A549 (cell line): ENCODE measurements around the gene ERCC8. TPM values are rescaled to one million over a fixed set of nuclear protein-coding genes. Genes with fewer than 3 reads are reported as not detected.

Experiments used
- ATAC-seq, 2 experiments: fragments of 200-7000 bp in 1 of 2; fragments of >200 bp in 1 of 2; cut with Nextera tagmentation in 1 of 2; cut with Tn5 transposase in 1 of 2; 3 replicates each; pipeline versions ENCODE4 v1.8.0 to v1.9.1; 2018 to 2020; ENCODE audit warnings: mild to moderate bottlenecking in 1 of 2, moderate library complexity in 1 of 2
- CTCF ChIA-PET: fragments of 300-600 bp; sonication (Branson Sonifier 250); formaldehyde crosslinking; extraction: SDS; loops from one replicate; lab custom pipeline; 2021; ENCODE audit warnings: antibody characterized with exemption, inconsistent platforms; lab: Yijun Ruan, JAX
- POLR2A ChIA-PET: fragments of 350-600 bp; formaldehyde crosslinking; extraction: SDS; loops from one replicate; lab custom pipeline; 2021; ENCODE audit warnings: antibody characterized with exemption, inconsistent platforms; lab: Yijun Ruan, JAX
- DNase-seq, 2 experiments: peaks; one replicate each; pipeline versions ENCODE4 v3.0.0 to v3.0.0-alpha.2; 2011 to 2016; ENCODE audit warnings: low read depth in 1 of 2, low spot score in 1 of 2
- FAIRE-seq: peaks from 2 replicates; lab custom pipeline; 2011; peaks lifted over from hg19 to GRCh38; lab: Jason Lieb, UNC
- H3K27ac ChIP-seq, 2 experiments: fragments of >200 bp; sonication (Bioruptor Twin); formaldehyde crosslinking; 3 replicates each; pipeline ENCODE4 v1.5.1; 2016 to 2017
- H3K4me1 ChIP-seq: fragments of >200 bp; sonication (Bioruptor Twin); formaldehyde crosslinking; 3 replicates; pipeline ENCODE4 v1.6.1; 2016
- H3K4me2 ChIP-seq: fragments of >200 bp; sonication (Bioruptor Twin); formaldehyde crosslinking; 3 replicates; pipeline ENCODE4 v1.6.1; 2016
- H3K4me3 ChIP-seq: fragments of >200 bp; sonication (Bioruptor Twin); formaldehyde crosslinking; 3 replicates; pipeline ENCODE4 v1.5.1; 2016
- H3K9me3 ChIP-seq: fragments of >200 bp; sonication (Bioruptor Twin); formaldehyde crosslinking; 3 replicates; pipeline ENCODE4 v1.6.1; 2016
- ATOH8 ChIP-seq: fragments of 250-450 bp; sonication (Bioruptor Pico); IDR thresholded peaks from 2 replicates; pipeline ENCODE4 v1.5.0; 2020; ENCODE audit warnings: low read depth, mild to moderate bottlenecking, moderate library complexity
- CBX2 ChIP-seq: fragments of 200-600 bp; sonication (generic); IDR thresholded peaks from 2 replicates; pipeline ENCODE4 v1.6.1; 2016; ENCODE audit warnings: low read depth, mild to moderate bottlenecking, borderline replicate concordance
- CEBPB ChIP-seq, 2 experiments: fragments of >200 bp in 1 of 2; sonication (Bioruptor Twin) in 1 of 2; formaldehyde crosslinking in 1 of 2; IDR thresholded peaks; 2 replicates each; pipeline ENCODE4 v1.6.1; 2012 to 2016
- CHD4 ChIP-seq: fragments of 200-600 bp; sonication (generic); IDR thresholded peaks from 2 replicates; pipeline ENCODE4 v1.6.1; 2016; ENCODE audit warnings: antibody characterized with exemption, mild to moderate bottlenecking, borderline replicate concordance
- EHF ChIP-seq: fragments of 250-450 bp; sonication (Bioruptor Pico); IDR thresholded peaks from 2 replicates; pipeline ENCODE4 v1.5.0; 2020; ENCODE audit warnings: mild to moderate bottlenecking
- EP300 ChIP-seq, 2 experiments: fragments of >200 bp; sonication (Bioruptor Twin); formaldehyde crosslinking; IDR thresholded peaks; 2 replicates in 1 of 2; 3 replicates in 1 of 2; pipeline ENCODE4 v1.6.1; 2016 to 2017
- ESRRA ChIP-seq: fragments of 150-350 bp; IDR thresholded peaks from 2 replicates; pipeline ENCODE4 v1.6.1; 2014; ENCODE audit warnings: mild to moderate bottlenecking, low read length, borderline replicate concordance
- FOSL2 ChIP-seq, 2 experiments: fragments of 450-650 bp in 1 of 2; fragments of >200 bp in 1 of 2; sonication (Bioruptor Twin) in 1 of 2; formaldehyde crosslinking; IDR thresholded peaks; 2 replicates each; pipeline versions ENCODE4 v1.5.0 to v1.6.1; 2016 to 2020; ENCODE audit warnings: mild to moderate bottlenecking in 1 of 2, moderate library complexity in 1 of 2
- FOXS1 ChIP-seq: fragments of 250-450 bp; sonication (Bioruptor Pico); IDR thresholded peaks from 2 replicates; pipeline ENCODE4 v1.5.0; 2020; ENCODE audit warnings: mild to moderate bottlenecking, moderate library complexity
- KDM1A ChIP-seq: fragments of 200-600 bp; sonication (generic); IDR thresholded peaks from 2 replicates; pipeline ENCODE4 v1.6.1; 2016; ENCODE audit warnings: low read depth, mild to moderate bottlenecking
- KDM5A ChIP-seq: fragments of 200-600 bp; sonication (generic); IDR thresholded peaks from 2 replicates; pipeline ENCODE4 v1.6.1; 2016; ENCODE audit warnings: antibody characterized with exemption, mild to moderate bottlenecking
- MAZ ChIP-seq: fragments of 150-350 bp; IDR thresholded peaks from 2 replicates; pipeline ENCODE4 v1.6.1; 2014; ENCODE audit warnings: antibody characterized with exemption, low read depth, low read length, borderline replicate concordance
- NFE2L2 ChIP-seq: fragments of 150-350 bp; conservative IDR thresholded peaks from 2 replicates; pipeline ENCODE4 v1.6.1; 2014; ENCODE audit warnings: low read length
- NPAS2 ChIP-seq: fragments of 250-450 bp; sonication (Bioruptor Pico); IDR thresholded peaks from 2 replicates; pipeline ENCODE4 v1.8.0; 2022; ENCODE audit warnings: mild to moderate bottlenecking, moderate library complexity, borderline replicate concordance
- PBX3 ChIP-seq: IDR thresholded peaks from 2 replicates; pipeline ENCODE4 v1.6.1; 2012
- PHF8 ChIP-seq: fragments of 200-600 bp; sonication (generic); IDR thresholded peaks from 2 replicates; pipeline ENCODE4 v1.6.1; 2016; ENCODE audit warnings: low read depth, mild to moderate bottlenecking, antibody characterized with exemption, moderate library complexity, borderline replicate concordance
- RARB ChIP-seq: fragments of 250-450 bp; sonication (Bioruptor Pico); IDR thresholded peaks from 2 replicates; pipeline ENCODE4 v1.8.0; 2021; ENCODE audit warnings: mild to moderate bottlenecking, moderate library complexity
- RNF2 ChIP-seq: fragments of 200-600 bp; sonication (generic); IDR thresholded peaks from 2 replicates; pipeline ENCODE4 v1.6.1; 2016; ENCODE audit warnings: low read depth, mild to moderate bottlenecking, antibody characterized with exemption, moderate library complexity, borderline replicate concordance
- TP53 ChIP-seq: fragments of 250-450 bp; sonication (Bioruptor Pico); IDR thresholded peaks from 2 replicates; pipeline ENCODE4 v1.5.0; 2021; ENCODE audit warnings: mild to moderate bottlenecking, moderate library complexity
- USF2 ChIP-seq: fragments of 450-650 bp; IDR thresholded peaks from 2 replicates; pipeline ENCODE4 v1.6.1; 2014; ENCODE audit warnings: antibody characterized with exemption
- ZNF302 ChIP-seq: fragments of 250-450 bp; sonication (Bioruptor Pico); IDR thresholded peaks from 2 replicates; pipeline ENCODE4 v1.9.0; 2021; ENCODE audit warnings: inconsistent platforms, mild to moderate bottlenecking, moderate library complexity
- WGBS: methylation state at CpG from one replicate; pipeline ENCODE4 v1.1.6; 2017; ENCODE audit errors: missing lambda C conversion rate; 5-methylcytosine and 5-hydroxymethylcytosine counted together
- polyA minus RNA-seq: library from RNA; depleted of rRNA, polyadenylated mRNA; stranded (reverse); fragments of >200 nt; gene quantifications from 2 replicates; pipeline ENCODE4 v1.2.3, GENCODE V29; 2011; rRNA and poly(A)+ RNA removed
- polyA plus RNA-seq, 4 experiments: library from polyadenylated mRNA; depleted of rRNA in 3 of 4; stranded (reverse); fragments of >200 nt; fragmentation: RNase III in 1 of 4; extraction: RNeasy Plus Mini Kit Qiagen cat#74134 plus additional on column Dnase treatment in 1 of 4; gene quantifications; 2 replicates in 3 of 4; 3 replicates in 1 of 4; pipeline ENCODE4 v1.2.3, GENCODE V29; 2011 to 2017
- TF ChIP-seq, protein P1 (sequence below): fragments of 200-600 bp; sonication (generic); IDR thresholded peaks from 2 replicates; pipeline ENCODE4 v1.6.1; 2016; ENCODE audit warnings: antibody characterized with exemption, mild to moderate bottlenecking, moderate library complexity
- TF ChIP-seq, protein P2 (sequence below): fragments of 250-450 bp; sonication (Bioruptor Pico); IDR thresholded peaks from 2 replicates; pipeline ENCODE4 v1.5.0; 2021; ENCODE audit warnings: mild to moderate bottlenecking, moderate library complexity, borderline replicate concordance
- TF ChIP-seq, protein P3 (sequence below): fragments of 150-350 bp; IDR thresholded peaks from 2 replicates; pipeline ENCODE4 v1.6.1; 2014; ENCODE audit warnings: low read depth, mild to moderate bottlenecking, low read length

The ERCC8 gene, protein sequence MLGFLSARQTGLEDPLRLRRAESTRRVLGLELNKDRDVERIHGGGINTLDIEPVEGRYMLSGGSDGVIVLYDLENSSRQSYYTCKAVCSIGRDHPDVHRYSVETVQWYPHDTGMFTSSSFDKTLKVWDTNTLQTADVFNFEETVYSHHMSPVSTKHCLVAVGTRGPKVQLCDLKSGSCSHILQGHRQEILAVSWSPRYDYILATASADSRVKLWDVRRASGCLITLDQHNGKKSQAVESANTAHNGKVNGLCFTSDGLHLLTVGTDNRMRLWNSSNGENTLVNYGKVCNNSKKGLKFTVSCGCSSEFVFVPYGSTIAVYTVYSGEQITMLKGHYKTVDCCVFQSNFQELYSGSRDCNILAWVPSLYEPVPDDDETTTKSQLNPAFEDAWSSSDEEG
- 29.5 and 31.5 TPM in 2 replicates for polyA plus RNA-seq (2011; rRNA removed)
- polyA plus RNA-seq (2012; cell fraction: cytosol; rRNA removed): 11.7 and 12.0 TPM in 2 replicates
- 5.6 and 7.3 TPM in 2 replicates for polyA plus RNA-seq (2012; cell fraction: nucleus; rRNA removed)
- polyA plus RNA-seq (2017; fragmentation: RNase III; extraction: RNeasy Plus Mini Kit Qiagen cat#74134 plus additional on column Dnase treatment): 21.3 to 26.1 TPM (median 22.9 TPM) in 3 replicates
- polyA minus RNA-seq: 18.6 and 20.7 TPM in 2 replicates

- Histone ChIP-seq H3K27ac (peak within 1 kb of the TSS; percentile 81 to 84), H3K4me1 (peaks cover 17% of the 10 kb centered on the region), H3K9me3 (no peaks in the 10 kb centered on the region), H3K4me2 (peak within 1 kb of the TSS; percentile 98), H3K4me3 (peak within 1 kb of the TSS; percentile 84)
- ChIA-PET CTCF (interaction anchor here (0.6 to 1.7 kb wide), 4 partner anchors 14 to 269 kb away, joined by 3 to 9 read pairs (median 4); no protein-coding TSS in a partner anchor), POLR2A (interaction anchor here (0.6 to 2.0 kb wide), 9 partner anchors 9 to 982 kb away, joined by 3 to 8 read pairs (median 4); partner anchors contain the start of gene DEPDC1B)
- WGBS: under 1% methylated on average over 52 of the region's 64 CpGs
- peak; percentile 92 to 97 for DNase-seq
- ATAC-seq: peak; percentile 99 to 100
- peak; percentile 72 for FAIRE-seq
- TF ChIP-seq MAZ (no peak), NPAS2 (no peak), CBX2 (no peak), KDM1A (no peak), USF2 (peak; percentile 3; the same call in 1 of the 2 replicates), RARB (CRISPR knock-in tag) (no peak), RNF2 (no peak), EHF (CRISPR knock-in tag) (no peak), PHF8 (peak; percentile 36), ESRRA (no peak), PBX3 (no peak), ZNF302 (CRISPR knock-in tag) (no peak), FOSL2 (IDR thresholded peaks at IDR 0.05) (no peak), FOSL2 (CRISPR knock-in tag; IDR thresholded peaks at IDR 0.05) (no peak), TP53 (CRISPR knock-in tag) (no peak), KDM5A (peak; percentile 97), CHD4 (no peak), NFE2L2 (no peak), ATOH8 (no peak), CEBPB (IDR thresholded peaks at IDR 0.05) (no peak), EP300 (IDR thresholded peaks at IDR 0.05) (no peak), FOXS1 (CRISPR knock-in tag) (no peak)
- TF ChIP-seq, protein P1, sequence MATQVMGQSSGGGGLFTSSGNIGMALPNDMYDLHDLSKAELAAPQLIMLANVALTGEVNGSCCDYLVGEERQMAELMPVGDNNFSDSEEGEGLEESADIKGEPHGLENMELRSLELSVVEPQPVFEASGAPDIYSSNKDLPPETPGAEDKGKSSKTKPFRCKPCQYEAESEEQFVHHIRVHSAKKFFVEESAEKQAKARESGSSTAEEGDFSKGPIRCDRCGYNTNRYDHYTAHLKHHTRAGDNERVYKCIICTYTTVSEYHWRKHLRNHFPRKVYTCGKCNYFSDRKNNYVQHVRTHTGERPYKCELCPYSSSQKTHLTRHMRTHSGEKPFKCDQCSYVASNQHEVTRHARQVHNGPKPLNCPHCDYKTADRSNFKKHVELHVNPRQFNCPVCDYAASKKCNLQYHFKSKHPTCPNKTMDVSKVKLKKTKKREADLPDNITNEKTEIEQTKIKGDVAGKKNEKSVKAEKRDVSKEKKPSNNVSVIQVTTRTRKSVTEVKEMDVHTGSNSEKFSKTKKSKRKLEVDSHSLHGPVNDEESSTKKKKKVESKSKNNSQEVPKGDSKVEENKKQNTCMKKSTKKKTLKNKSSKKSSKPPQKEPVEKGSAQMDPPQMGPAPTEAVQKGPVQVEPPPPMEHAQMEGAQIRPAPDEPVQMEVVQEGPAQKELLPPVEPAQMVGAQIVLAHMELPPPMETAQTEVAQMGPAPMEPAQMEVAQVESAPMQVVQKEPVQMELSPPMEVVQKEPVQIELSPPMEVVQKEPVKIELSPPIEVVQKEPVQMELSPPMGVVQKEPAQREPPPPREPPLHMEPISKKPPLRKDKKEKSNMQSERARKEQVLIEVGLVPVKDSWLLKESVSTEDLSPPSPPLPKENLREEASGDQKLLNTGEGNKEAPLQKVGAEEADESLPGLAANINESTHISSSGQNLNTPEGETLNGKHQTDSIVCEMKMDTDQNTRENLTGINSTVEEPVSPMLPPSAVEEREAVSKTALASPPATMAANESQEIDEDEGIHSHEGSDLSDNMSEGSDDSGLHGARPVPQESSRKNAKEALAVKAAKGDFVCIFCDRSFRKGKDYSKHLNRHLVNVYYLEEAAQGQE: no peak; the same call in 1 of the 2 replicates
- TF ChIP-seq, protein P2, sequence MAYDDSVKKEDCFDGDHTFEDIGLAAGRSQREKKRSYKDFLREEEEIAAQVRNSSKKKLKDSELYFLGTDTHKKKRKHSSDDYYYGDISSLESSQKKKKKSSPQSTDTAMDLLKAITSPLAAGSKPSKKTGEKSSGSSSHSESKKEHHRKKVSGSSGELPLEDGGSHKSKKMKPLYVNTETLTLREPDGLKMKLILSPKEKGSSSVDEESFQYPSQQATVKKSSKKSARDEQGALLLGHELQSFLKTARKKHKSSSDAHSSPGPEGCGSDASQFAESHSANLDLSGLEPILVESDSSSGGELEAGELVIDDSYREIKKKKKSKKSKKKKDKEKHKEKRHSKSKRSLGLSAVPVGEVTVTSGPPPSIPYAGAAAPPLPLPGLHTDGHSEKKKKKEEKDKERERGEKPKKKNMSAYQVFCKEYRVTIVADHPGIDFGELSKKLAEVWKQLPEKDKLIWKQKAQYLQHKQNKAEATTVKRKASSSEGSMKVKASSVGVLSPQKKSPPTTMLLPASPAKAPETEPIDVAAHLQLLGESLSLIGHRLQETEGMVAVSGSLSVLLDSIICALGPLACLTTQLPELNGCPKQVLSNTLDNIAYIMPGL: no peak
- TF ChIP-seq, protein P3, sequence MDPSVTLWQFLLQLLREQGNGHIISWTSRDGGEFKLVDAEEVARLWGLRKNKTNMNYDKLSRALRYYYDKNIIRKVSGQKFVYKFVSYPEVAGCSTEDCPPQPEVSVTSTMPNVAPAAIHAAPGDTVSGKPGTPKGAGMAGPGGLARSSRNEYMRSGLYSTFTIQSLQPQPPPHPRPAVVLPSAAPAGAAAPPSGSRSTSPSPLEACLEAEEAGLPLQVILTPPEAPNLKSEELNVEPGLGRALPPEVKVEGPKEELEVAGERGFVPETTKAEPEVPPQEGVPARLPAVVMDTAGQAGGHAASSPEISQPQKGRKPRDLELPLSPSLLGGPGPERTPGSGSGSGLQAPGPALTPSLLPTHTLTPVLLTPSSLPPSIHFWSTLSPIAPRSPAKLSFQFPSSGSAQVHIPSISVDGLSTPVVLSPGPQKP: no peak
Observed at GRCh38 chr5:60944904-60945812, at the start of gene ERCC8, which contains the start of gene NDUFAF2. ERCC8 (minus strand) TSS chr5:60945070; CDS start chr5:60945008, 62 bp downstream. NDUFAF2 (plus strand) TSS chr5:60945205; CDS start chr5:60945256, 51 bp downstream.
